GM18499 (cell line): ENCODE data around the gene SLC2A9.

Experiments used
- ATAC-seq: cut with Tn5 transposase; IDR thresholded peaks from one replicate; pipeline ENCODE4 v1.9.1; 2021; ENCODE audit warnings: moderate number of reproducible peaks; ENCODE audit not compliant: insufficient read depth, unreplicated experiment

The SLC2A9 gene

GRCh38 chr4:10022346-10023049, 1.2 kb upstream of the SLC2A9 start:
- no peak for ATAC-seq

- no peak for ATAC-seq
Measured at GRCh38 chr4:10021653-10022023, 341 bp upstream of the SLC2A9 start.

GRCh38 chr4:10020106-10020505, 1.2 kb downstream of the SLC2A9 start:
- ATAC-seq: no peak

- ATAC-seq: no peak
Measured at GRCh38 chr4:10019521-10020051, 1.7 kb downstream of the SLC2A9 start.

GRCh38 chr4:10018818-10019461, 2.4 kb downstream of the SLC2A9 start:
- peak; percentile 85 for ATAC-seq

- no peak for ATAC-seq
Measured at GRCh38 chr4:10017037-10017893, 4.0 kb downstream of the SLC2A9 start.

GRCh38 chr4:10016169-10016568, 5.1 kb downstream of the SLC2A9 start:
- ATAC-seq: no peak

GRCh38 chr4:10015140-10015753, 6.0 kb downstream of the SLC2A9 start:
- ATAC-seq: no peak

GRCh38 chr4:10013722-10014121, 7.6 kb downstream of the SLC2A9 start:
- peak; percentile 48 for ATAC-seq

GRCh38 chr4:10011885-10012284, 9.4 kb downstream of the SLC2A9 start:
- no peak for ATAC-seq

- ATAC-seq: no peak
Measured at GRCh38 chr4:10011277-10011676, 10.0 kb downstream of the SLC2A9 start.

GRCh38 chr4:10009861-10010500, 11.3 kb downstream of the SLC2A9 start:
- ATAC-seq: no peak

- ATAC-seq: no peak
Measured at GRCh38 chr4:10008609-10009005, 12.7 kb downstream of the SLC2A9 start.

GRCh38 chr4:10007793-10008608, 13.3 kb downstream of the SLC2A9 start:
- ATAC-seq: peak; percentile 25

GRCh38 chr4:10007436-10007740, 13.9 kb downstream of the SLC2A9 start:
- ATAC-seq: no peak

GRCh38 chr4:10006601-10007435, 14.5 kb downstream of the SLC2A9 start:
- ATAC-seq: no peak

- no peak for ATAC-seq
Measured at GRCh38 chr4:10006231-10006600, 15.1 kb downstream of the SLC2A9 start.

- no peak for ATAC-seq
Measured at GRCh38 chr4:10005632-10006031, 15.7 kb downstream of the SLC2A9 start.

- peak; percentile 30 for ATAC-seq
Measured at GRCh38 chr4:10003666-10004065, 17.6 kb downstream of the SLC2A9 start.
